K562 (cell line): Measurements from ENCODE around the gene TXLNB. TPM values are rescaled to one million over a fixed set of nuclear protein-coding genes. Genes with fewer than 3 reads are reported as not detected.

Experiments used
- CHAMP1 ChIP-seq: fragments of 450-650 bp; IDR thresholded peaks from 2 replicates; pipeline ENCODE4 v1.6.1; 2016; ENCODE audit warnings: mild to moderate bottlenecking
- COPS2 ChIP-seq: fragments of 450-650 bp; conservative IDR thresholded peaks from 2 replicates; pipeline ENCODE4 v1.6.1; 2016; ENCODE audit warnings: mild to moderate bottlenecking, moderate library complexity
- FOXJ2 ChIP-seq: fragments of 200-800 bp; sonication (Bioruptor generic); IDR thresholded peaks from 2 replicates; pipeline ENCODE4 v1.6.1; 2016; ENCODE audit warnings: missing genetic modification characterization, missing compliant biosample characterization
- HOXB6 ChIP-seq: fragments of 250-450 bp; sonication (Bioruptor Pico); IDR thresholded peaks from 2 replicates; pipeline ENCODE4 v1.5.1; 2022; ENCODE audit warnings: mild to moderate bottlenecking, borderline replicate concordance
- IRF2 ChIP-seq: sonication (generic); formaldehyde crosslinking; IDR thresholded peaks from 2 replicates; pipeline ENCODE4 v1.8.1; 2022; ENCODE audit warnings: mild to moderate bottlenecking, missing genetic modification reagents
- MAFF ChIP-seq: IDR thresholded peaks from 2 replicates; pipeline ENCODE4 v1.6.1; 2012; ENCODE audit warnings: low read length, improper control_type of control experiment
- NCOA4 ChIP-seq: fragments of 450-650 bp; IDR thresholded peaks from 2 replicates; pipeline ENCODE4 v1.6.1; 2018; ENCODE audit warnings: mild to moderate bottlenecking; ENCODE audit not compliant: partially characterized antibody
- NFATC3 ChIP-seq: fragments of 450-650 bp; IDR thresholded peaks from 2 replicates; pipeline ENCODE4 v1.6.1; 2017; ENCODE audit warnings: mild to moderate bottlenecking
- NFIC ChIP-seq: fragments of 450-650 bp; IDR thresholded peaks from 2 replicates; pipeline ENCODE4 v1.6.1; 2017; ENCODE audit warnings: mild to moderate bottlenecking, inconsistent platforms
- NRF1 ChIP-seq, 2 experiments: fragments of 450-650 bp; IDR thresholded peaks in 1 of 2; conservative IDR thresholded peaks in 1 of 2; 2 replicates each; pipeline ENCODE4 v1.6.1; 2014; ENCODE audit warnings: mild to moderate bottlenecking in 2 of 2
- PHF8 ChIP-seq: fragments of 200-600 bp; sonication (generic); IDR thresholded peaks from 2 replicates; pipeline ENCODE4 v1.6.1; 2012; ENCODE audit warnings: mixed run types, mild to moderate bottlenecking, inconsistent platforms, low read length, moderate library complexity, borderline replicate concordance
- PML ChIP-seq: IDR thresholded peaks from 2 replicates; pipeline ENCODE4 v1.6.1; 2012; ENCODE audit warnings: low read length, inconsistent platforms
- POLR2AphosphoS2 ChIP-seq: IDR thresholded peaks from 2 replicates; pipeline ENCODE4 v1.6.1; 2012; ENCODE audit warnings: low read length, improper control_type of control experiment
- POLR3A ChIP-seq: IDR thresholded peaks from 2 replicates; pipeline ENCODE4 v1.6.1; 2011; ENCODE audit warnings: borderline replicate concordance, mild to moderate bottlenecking, moderate library complexity; ENCODE audit not compliant: insufficient read length, insufficient read depth; ENCODE audit errors: extremely low read depth
- PURB ChIP-seq: sonication (generic); formaldehyde crosslinking; IDR thresholded peaks from 2 replicates; pipeline ENCODE4 v1.9.0; 2021; ENCODE audit warnings: low read depth, mild to moderate bottlenecking, missing genetic modification reagents
- RFX5 ChIP-seq: IDR thresholded peaks from 2 replicates; pipeline ENCODE4 v1.6.1; 2011; ENCODE audit warnings: low read depth, mild to moderate bottlenecking, improper control_type of control experiment, low read length
- TCF7L2 ChIP-seq: fragments of 150-350 bp; IDR thresholded peaks from 2 replicates; pipeline ENCODE4 v1.6.1; 2016; ENCODE audit warnings: low read depth, mild to moderate bottlenecking, low read length, moderate library complexity
- ZBTB1 ChIP-seq: sonication (generic); formaldehyde crosslinking; IDR thresholded peaks from 2 replicates; pipeline ENCODE4 v1.8.1; 2023; ENCODE audit warnings: missing genetic modification reagents, low read depth, mild to moderate bottlenecking, borderline replicate concordance
- ZBTB33 ChIP-seq: sonication (generic); formaldehyde crosslinking; IDR thresholded peaks from 2 replicates; pipeline ENCODE4 v1.8.1; 2023; ENCODE audit warnings: mild to moderate bottlenecking, missing genetic modification reagents
- ZNF133 ChIP-seq: fragments of 250-450 bp; sonication (Bioruptor Pico); IDR thresholded peaks from 2 replicates; pipeline ENCODE4 v1.4.0; 2020; ENCODE audit warnings: mild to moderate bottlenecking
- ZNF316 ChIP-seq: fragments of 450-650 bp; IDR thresholded peaks from 2 replicates; pipeline ENCODE4 v1.6.1; 2016
- polyA plus RNA-seq, 8 experiments: library from polyadenylated mRNA; depleted of rRNA in 4 of 8; stranded (reverse) in 5 of 8; unstranded in 3 of 8; fragments of >200 nt; fragmentation: Nextera tagmentation in 2 of 8; fragmentation: Illumina TruSeq in 1 of 8; extraction: Ambion mirVana in 2 of 8; extraction: Trizol in 1 of 8; gene quantifications; 2 replicates each; pipeline versions ENCODE4 v1.2.1 to v1.2.3, GENCODE V29; 2011 to 2014; ENCODE audit warnings: inconsistent platforms in 1 of 8, missing spikeins in 1 of 8
- total RNA-seq, 7 experiments: library from RNA; depleted of rRNA in 6 of 7; stranded (reverse); fragments of >200 nt in 6 of 7; fragmentation: Illumina TruSeq in 2 of 7; extraction: Trizol in 2 of 7; gene quantifications; 2 replicates each; pipeline versions ENCODE4 v1.2.1 to v1.2.3, GENCODE V29; 2011 to 2021; ENCODE audit warnings: low replicate concordance in 1 of 7
- TF ChIP-seq, protein P1 (sequence below), 2 experiments: fragments of 450-650 bp in 1 of 2; sonication (generic) in 1 of 2; formaldehyde crosslinking in 1 of 2; IDR thresholded peaks in 1 of 2; conservative IDR thresholded peaks in 1 of 2; 2 replicates each; pipeline versions ENCODE4 v1.6.1 to v1.8.1; 2016 to 2023; ENCODE audit warnings: mild to moderate bottlenecking in 2 of 2, moderate library complexity in 2 of 2, inconsistent platforms in 1 of 2, missing genetic modification reagents in 1 of 2
- TF ChIP-seq, protein P2 (sequence below): sonication (generic); formaldehyde crosslinking; IDR thresholded peaks from 2 replicates; pipeline ENCODE4 v1.5.0; 2020; ENCODE audit warnings: missing genetic modification reagents

Gene TXLNB
- total and polyA plus RNA-seq, 9 of the 15 experiments (the other 6 are each of a cell fraction or from before 2014, with no cell fraction given) = not detected

- TF ChIP-seq CHAMP1 (no peak), RFX5 (no peak), PML (no peak), IRF2 (CRISPR knock-in tag) (no peak), ZNF133 (CRISPR knock-in tag) (no peak), PHF8 (no peak), PURB (no peak), ZBTB33 (CRISPR knock-in tag) (no peak), POLR3A (no peak), HOXB6 (CRISPR knock-in tag) (no peak), COPS2 (no peak), NRF1 (conservative IDR thresholded peaks at IDR 0.05 in 1 of 2, IDR thresholded peaks at IDR 0.05 in 1 of 2) (peak; percentile 58 to 63), ZNF316 (no peak), MAFF (no peak), TCF7L2 (no peak), FOXJ2 (tag) (peak; percentile 86), NFIC (0 out of 2 replicates have a peak, but pooled peaks have one; percentile 12), POLR2AphosphoS2 (no peak), NCOA4 (no peak), ZBTB1 (CRISPR knock-in tag) (no peak), NFATC3 (no peak)
- TF ChIP-seq, protein P1, sequence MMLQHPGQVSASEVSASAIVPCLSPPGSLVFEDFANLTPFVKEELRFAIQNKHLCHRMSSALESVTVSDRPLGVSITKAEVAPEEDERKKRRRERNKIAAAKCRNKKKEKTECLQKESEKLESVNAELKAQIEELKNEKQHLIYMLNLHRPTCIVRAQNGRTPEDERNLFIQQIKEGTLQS (IDR thresholded peaks at IDR 0.05) = peak; percentile 12; the same call in 1 of the 2 replicates
- TF ChIP-seq, protein P1 (CRISPR knock-in tag; conservative IDR thresholded peaks at IDR 0.05) = no peak
- TF ChIP-seq, protein P2, sequence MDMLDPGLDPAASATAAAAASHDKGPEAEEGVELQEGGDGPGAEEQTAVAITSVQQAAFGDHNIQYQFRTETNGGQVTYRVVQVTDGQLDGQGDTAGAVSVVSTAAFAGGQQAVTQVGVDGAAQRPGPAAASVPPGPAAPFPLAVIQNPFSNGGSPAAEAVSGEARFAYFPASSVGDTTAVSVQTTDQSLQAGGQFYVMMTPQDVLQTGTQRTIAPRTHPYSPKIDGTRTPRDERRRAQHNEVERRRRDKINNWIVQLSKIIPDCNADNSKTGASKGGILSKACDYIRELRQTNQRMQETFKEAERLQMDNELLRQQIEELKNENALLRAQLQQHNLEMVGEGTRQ (CRISPR knock-in tag) = 0 out of 2 replicates have a peak, but pooled peaks have one; percentile 5
Measured at GRCh38 chr6:139323511-139324300, 31.9 kb upstream of the TXLNB start (continued).
